ENCODE measurements around the gene MTG2. TPM values are rescaled to one million over a fixed set of nuclear protein-coding genes. Genes with fewer than 3 reads are reported as not detected.
A peak's percentile ranks its signal among the peaks of the same experiment; 100 is the strongest.

Gene MTG2
- total RNA-seq, 1 experiment from 2014 or later: 110 TPM

- no peak for TF ChIP-seq CTCF (IDR thresholded peaks at IDR 0.05; ENCODE audit: insufficient read depth in 1 of 2, low read depth in 1 of 2, low read length in 1 of 2, severe bottlenecking in 1 of 2, unreplicated experiment in 1 of 2)
- no peak overlapping the region for H3K4me3 ChIP-seq (ENCODE audit: low read depth, low read length)
- no TSS peak for BruUV-seq (replicated peaks)
- 0 out of 2 replicates have a peak, but pooled peaks cover 4% of the 10 kb centered on the region for H3K36me3 ChIP-seq (ENCODE audit: control insufficient read depth, insufficient read depth, low read length)
- H3K27me3 Mint-ChIP-seq (ENCODE audit: insufficient read depth, unreplicated experiment): no peaks in the 10 kb centered on the region
- H3K4me1 Mint-ChIP-seq (ENCODE audit: low read depth, unreplicated experiment): peaks cover 14% of the 10 kb centered on the region
- no peaks in the 10 kb centered on the region for H3K9me3 ChIP-seq
- CTCF ChIA-PET: no interaction called here
- H3K4me3 Mint-ChIP-seq (ENCODE audit: unreplicated experiment): no peak overlapping the region
- H3K27me3 ChIP-seq (replicated peaks; ENCODE audit: control insufficient read depth, insufficient read depth, low read length): no peaks in the 10 kb centered on the region
- no peak overlapping the region for H3K27ac Mint-ChIP-seq (ENCODE audit: unreplicated experiment)
- H3K9me3 Mint-ChIP-seq (ENCODE audit: unreplicated experiment): no peaks in the 10 kb centered on the region
- intact Hi-C loops (cut with micrococcal nuclease; ENCODE audit: unreplicated experiment): no loop called here
- POLR2A ChIA-PET: no interaction called here
- H3K4me1 ChIP-seq: peaks cover 10% of the 10 kb centered on the region
- peaks cover 70% of the 10 kb centered on the region for H3K36me3 Mint-ChIP-seq (ENCODE audit: insufficient read depth, unreplicated experiment)
- no peak for DNase-seq
Measured at GRCh38 chr20:62179162-62179504, 3.7 kb upstream of the MTG2 start.

GRCh38 chr20:62181808-62182207 lies 1.0 kb upstream of the MTG2 start:
- H3K36me3 ChIP-seq (ENCODE audit: control insufficient read depth, insufficient read depth, low read length): no peaks in the 10 kb centered on the region
- peak overlapping the region; percentile 80 for H3K4me3 ChIP-seq (ENCODE audit: low read depth, low read length)
- peak overlapping the region; percentile 99 for H3K27ac Mint-ChIP-seq (ENCODE audit: unreplicated experiment)
- TF ChIP-seq CTCF (IDR thresholded peaks at IDR 0.05; ENCODE audit: insufficient read depth in 1 of 2, low read depth in 1 of 2, low read length in 1 of 2, severe bottlenecking in 1 of 2, unreplicated experiment in 1 of 2): no peak
- no peaks in the 10 kb centered on the region for H3K9me3 ChIP-seq
- H3K9me3 Mint-ChIP-seq (ENCODE audit: unreplicated experiment): no peaks in the 10 kb centered on the region
- no peak for DNase-seq
- BruUV-seq (replicated peaks): TSS peak; percentile 86
- no peaks in the 10 kb centered on the region for H3K27me3 Mint-ChIP-seq (ENCODE audit: insufficient read depth, unreplicated experiment)
- ChIA-PET POLR2A (no interaction called here), CTCF (no interaction called here)
- peaks cover 23% of the 10 kb centered on the region for H3K4me1 Mint-ChIP-seq (ENCODE audit: low read depth, unreplicated experiment)
- no peaks in the 10 kb centered on the region for H3K27me3 ChIP-seq (replicated peaks; ENCODE audit: control insufficient read depth, insufficient read depth, low read length)
- peaks cover 13% of the 10 kb centered on the region for H3K4me1 ChIP-seq
- peaks cover 67% of the 10 kb centered on the region for H3K36me3 Mint-ChIP-seq (ENCODE audit: insufficient read depth, unreplicated experiment)
- peak overlapping the region; percentile 96 for H3K4me3 Mint-ChIP-seq (ENCODE audit: unreplicated experiment)
- intact Hi-C loops (cut with micrococcal nuclease; ENCODE audit: unreplicated experiment): loop anchor here (1.0 to 2.0 kb wide), 2 partner anchors 39 to 57 kb away; partner anchors contain the start of genes OSBPL2, PSMA7 and SS18L1

- H3K4me3 ChIP-seq (ENCODE audit: low read depth, low read length): peak overlapping the region; percentile 80
- TSS peak; percentile 77 for BruUV-seq (replicated peaks)
- H3K9me3 ChIP-seq: no peaks in the 10 kb centered on the region
- Mint-ChIP-seq H3K27ac (ENCODE audit: unreplicated experiment) (peak overlapping the region; percentile 99), H3K4me1 (ENCODE audit: low read depth, unreplicated experiment) (peaks cover 33% of the 10 kb centered on the region), H3K36me3 (ENCODE audit: insufficient read depth, unreplicated experiment) (peaks cover 58% of the 10 kb centered on the region), H3K4me3 (ENCODE audit: unreplicated experiment) (peak overlapping the region; percentile 96), H3K9me3 (ENCODE audit: unreplicated experiment) (no peaks in the 10 kb centered on the region), H3K27me3 (ENCODE audit: insufficient read depth, unreplicated experiment) (no peaks in the 10 kb centered on the region)
- POLR2A ChIA-PET: interaction anchor here (0.7 kb wide), 1 partner anchor 39 kb away, joined by 3 read pairs; no protein-coding TSS in a partner anchor
- H3K4me1 ChIP-seq: peaks cover 26% of the 10 kb centered on the region
- TF ChIP-seq CTCF (IDR thresholded peaks at IDR 0.05; ENCODE audit: insufficient read depth in 1 of 2, low read depth in 1 of 2, low read length in 1 of 2, severe bottlenecking in 1 of 2, unreplicated experiment in 1 of 2): no peak
- DNase-seq: no peak
- H3K27me3 ChIP-seq (replicated peaks; ENCODE audit: control insufficient read depth, insufficient read depth, low read length): no peaks in the 10 kb centered on the region
- no peaks in the 10 kb centered on the region for H3K36me3 ChIP-seq (ENCODE audit: control insufficient read depth, insufficient read depth, low read length)
- CTCF ChIA-PET: no interaction called here
- intact Hi-C loops (cut with micrococcal nuclease; ENCODE audit: unreplicated experiment): loop anchor here (2.0 kb wide), 1 partner anchor 55 kb away; the partner anchor contains the start of gene OSBPL2
Measured at GRCh38 chr20:62183426-62184142, 756 bp downstream of the MTG2 start.

Measured in Caco-2 (cell line).